Stimulated activated CD8-positive, alpha-beta memory T cell treated with anti-CD3 and anti-CD28 coated beads, Interleukin-4, amount 100 ng/mL, for 48 hours (primary cell): Measurements from ENCODE around the gene SPON1.

Source experiments
- DNase-seq: peaks from one replicate; pipeline ENCODE4 v3.0.0-alpha.2; 2020

Gene SPON1

GRCh38 chr11:13944911-13945425, 17.6 kb upstream of the SPON1 start:
- no peak for DNase-seq

GRCh38 chr11:13947379-13947778, 15.1 kb upstream of the SPON1 start:
- DNase-seq = no peak

GRCh38 chr11:13949876-13950275, 12.6 kb upstream of the SPON1 start:
- no peak for DNase-seq

GRCh38 chr11:13952221-13952620, 10.3 kb upstream of the SPON1 start:
- no peak for DNase-seq

GRCh38 chr11:13952668-13953067, 9.9 kb upstream of the SPON1 start:
- DNase-seq = no peak

- DNase-seq = no peak
Observed at GRCh38 chr11:13954591-13954990, 7.9 kb upstream of the SPON1 start.

GRCh38 chr11:13955971-13956421, 6.5 kb upstream of the SPON1 start:
- peak; percentile 67 for DNase-seq

GRCh38 chr11:13956988-13957387, 5.5 kb upstream of the SPON1 start:
- DNase-seq = no peak

- no peak for DNase-seq
Observed at GRCh38 chr11:13958641-13959400, 3.7 kb upstream of the SPON1 start.

- DNase-seq = no peak
Observed at GRCh38 chr11:13962198-13962561, 343 bp upstream of the SPON1 start.

- DNase-seq = peak; percentile 44
Observed at GRCh38 chr11:13963169-13963948, 836 bp downstream of the SPON1 start.

GRCh38 chr11:13963949-13964770, 1.6 kb downstream of the SPON1 start:
- no peak for DNase-seq

- no peak for DNase-seq
Observed at GRCh38 chr11:13964771-13965074, 2.2 kb downstream of the SPON1 start.

- no peak for DNase-seq
Observed at GRCh38 chr11:13965337-13965736, 2.8 kb downstream of the SPON1 start.

GRCh38 chr11:13966013-13966412, 3.5 kb downstream of the SPON1 start:
- DNase-seq = no peak

- DNase-seq = no peak
Observed at GRCh38 chr11:13966486-13966885, 4.0 kb downstream of the SPON1 start.

- peak; percentile 30 for DNase-seq
Observed at GRCh38 chr11:13970986-13971385, 8.5 kb downstream of the SPON1 start.

- no peak for DNase-seq
Observed at GRCh38 chr11:13972043-13972910, 9.8 kb downstream of the SPON1 start.

GRCh38 chr11:13972944-13973343, 10.4 kb downstream of the SPON1 start:
- DNase-seq = no peak

GRCh38 chr11:13974631-13975030, 12.1 kb downstream of the SPON1 start:
- no peak for DNase-seq

GRCh38 chr11:13983081-13983751, 20.7 kb downstream of the SPON1 start:
- DNase-seq = no peak
